ENCODE results near the gene ITPRID1. TPM values are rescaled to one million over a fixed set of nuclear protein-coding genes. Genes with fewer than 3 reads are reported as not detected.
"Not testable (repeated sequence)": the region's sequence is repeated elsewhere in the genome, so short reads cannot be mapped to it uniquely, and the experiment has no call there.

Gene ITPRID1
- polyA plus RNA-seq (ENCODE audit: insufficient read length in 10 of 10), result 1 to 10 TPM in 4 of 10 donors, under 1 TPM in 6; 0.42 to 1.6 (median 0.85) TPM
- long read RNA-seq, donor 1, result 0 reads
- long read RNA-seq, donor 2, result 0 reads
- long read RNA-seq, donor 3, result 0 reads
- long read RNA-seq, donor 4, result 0 reads
- long read RNA-seq, donor 5, result 0 reads
- long read RNA-seq, donor 6, result 0 reads
- long read RNA-seq, donor 7, result 0 reads
- long read RNA-seq, donor 8, result 0 reads
- long read RNA-seq, donor 9, result 0 reads

GRCh38 chr7:31513790-31514189, at the start of gene ITPRID1:
TSS of gene ITPRID1 (plus strand) at chr7:31514090. CDS start at chr7:31553025, 38,935 bp downstream.
- no peak for DNase-seq

- DNase-seq, result no peak
These were observed 49.3 kb upstream of the ITPRID1 start for GRCh38 chr7:31464601-31465000.

- no peak for DNase-seq
These were observed 48.6 kb upstream of the ITPRID1 start for GRCh38 chr7:31465285-31465684.

GRCh38 chr7:31466036-31466435, 47.9 kb upstream of the ITPRID1 start:
- no peak for DNase-seq

- not testable (repeated sequence) for DNase-seq
These were observed 43.0 kb upstream of the ITPRID1 start for GRCh38 chr7:31470883-31471282.

- no peak for DNase-seq
These were observed 38.5 kb upstream of the ITPRID1 start for GRCh38 chr7:31475368-31475767.

- no peak for DNase-seq
These were observed 37.7 kb upstream of the ITPRID1 start for GRCh38 chr7:31476073-31476745.

GRCh38 chr7:31476941-31477677, 36.8 kb upstream of the ITPRID1 start:
- DNase-seq, result no peak

GRCh38 chr7:31478018-31478417, 35.9 kb upstream of the ITPRID1 start:
- DNase-seq, result no peak

GRCh38 chr7:31478721-31479120, 35.2 kb upstream of the ITPRID1 start:
- DNase-seq, result peak in 2 of 3 donors; percentile 34 to 69

- no peak for DNase-seq
These were observed 26.8 kb upstream of the ITPRID1 start for GRCh38 chr7:31487071-31487470.

- no peak for DNase-seq
These were observed 26.4 kb upstream of the ITPRID1 start for GRCh38 chr7:31487476-31487875.

GRCh38 chr7:31488562-31489203, 25.2 kb upstream of the ITPRID1 start:
- peak in 1 of 3 donors; percentile 39 for DNase-seq

- DNase-seq, result peak in 2 of 3 donors; percentile 31 to 51
These were observed 23.0 kb upstream of the ITPRID1 start for GRCh38 chr7:31490796-31491314.

GRCh38 chr7:31492086-31492485, 21.8 kb upstream of the ITPRID1 start:
- DNase-seq, result no peak

- peak in 1 of 3 donors; percentile 21 for DNase-seq
These were observed 20.1 kb upstream of the ITPRID1 start for GRCh38 chr7:31493714-31494181.

- DNase-seq, result no peak
These were observed 19.5 kb upstream of the ITPRID1 start for GRCh38 chr7:31494421-31494820.

- no peak for DNase-seq
These were observed 18.2 kb upstream of the ITPRID1 start for GRCh38 chr7:31495653-31496052.

- DNase-seq, result no peak
These were observed 16.4 kb upstream of the ITPRID1 start for GRCh38 chr7:31497516-31497915.

GRCh38 chr7:31500656-31501055, 13.2 kb upstream of the ITPRID1 start:
- DNase-seq, result no peak

GRCh38 chr7:31508823-31509222, 5.1 kb upstream of the ITPRID1 start:
- no peak for DNase-seq

GRCh38 chr7:31512166-31512565, 1.7 kb upstream of the ITPRID1 start:
- DNase-seq, result no peak
